SK-N-SH treated with all-trans-retinoic acid at 6 μM for 48 hours (cell line): ENCODE measurements around the gene DMRTC1B.
"Not testable (repeated sequence)": the region's sequence is repeated elsewhere in the genome, so short reads cannot be mapped to it uniquely, and the experiment has no call there.

Source experiments
- CSDC2 ChIP-seq: fragments of 250-450 bp; sonication (Bioruptor Pico); IDR thresholded peaks from 2 replicates; pipeline ENCODE4 v1.5.0; 2020; ENCODE audit warnings: mild to moderate bottlenecking, moderate library complexity
- GLIS3 ChIP-seq: fragments of 250-450 bp; sonication (Bioruptor Pico); IDR thresholded peaks from 2 replicates; pipeline ENCODE4 v1.5.0; 2020; ENCODE audit warnings: mild to moderate bottlenecking, moderate library complexity
- OSR1 ChIP-seq: fragments of 250-450 bp; sonication (Bioruptor Pico); IDR thresholded peaks from 2 replicates; pipeline ENCODE4 v1.8.0; 2022; ENCODE audit warnings: moderate library complexity, mild to moderate bottlenecking, inconsistent platforms
- TSHZ2 ChIP-seq: fragments of 250-450 bp; sonication (Bioruptor Pico); IDR thresholded peaks from 2 replicates; pipeline ENCODE4 v1.5.0; 2020; ENCODE audit warnings: mild to moderate bottlenecking, moderate library complexity
- ZFP3 ChIP-seq: fragments of 250-450 bp; sonication (Bioruptor Pico); IDR thresholded peaks from 2 replicates; pipeline ENCODE4 v1.5.0; 2020; ENCODE audit warnings: mild to moderate bottlenecking, moderate library complexity
- ZFP30 ChIP-seq: fragments of 450-650 bp; formaldehyde crosslinking; IDR thresholded peaks from 2 replicates; pipeline ENCODE4 v1.5.0; 2022; ENCODE audit warnings: mild to moderate bottlenecking, moderate library complexity

DNA sequence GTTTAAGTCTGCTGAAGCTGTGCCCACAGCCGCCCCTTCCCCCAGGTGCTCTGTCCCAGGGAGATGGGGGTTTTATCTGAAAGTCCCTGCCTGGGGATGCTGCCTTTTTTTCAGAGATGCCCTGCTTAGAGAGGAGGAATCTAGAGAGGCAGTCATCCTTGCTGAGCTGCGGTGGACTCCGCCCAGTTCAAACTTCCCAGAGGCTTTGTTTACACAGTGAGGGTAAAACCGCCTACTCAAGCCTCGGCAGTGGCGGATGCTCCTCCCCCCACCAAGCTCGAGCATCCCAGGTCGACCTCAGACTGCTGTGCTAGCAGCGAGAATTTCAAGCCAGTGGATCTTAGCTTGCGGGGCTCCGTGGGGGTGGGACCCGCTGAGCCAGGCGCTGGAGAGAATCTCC, 54.0 kb downstream of the DMRTC1B start:
- TF ChIP-seq CSDC2 (CRISPR knock-in tag); OSR1; TSHZ2; ZFP3; ZFP30; GLIS3 (CRISPR knock-in tag): not testable (repeated sequence)
